ENCODE results near the gene HAX1. TPM values are rescaled to one million over a fixed set of nuclear protein-coding genes. Genes with fewer than 3 reads are reported as not detected.
"Not testable (repeated sequence)": the region's sequence is repeated elsewhere in the genome, so short reads cannot be mapped to it uniquely, and the experiment has no call there.

HAX1 gene
- total and polyA plus RNA-seq, 2 experiments from 2014 or later = 80.0 to 104 TPM

DNA sequence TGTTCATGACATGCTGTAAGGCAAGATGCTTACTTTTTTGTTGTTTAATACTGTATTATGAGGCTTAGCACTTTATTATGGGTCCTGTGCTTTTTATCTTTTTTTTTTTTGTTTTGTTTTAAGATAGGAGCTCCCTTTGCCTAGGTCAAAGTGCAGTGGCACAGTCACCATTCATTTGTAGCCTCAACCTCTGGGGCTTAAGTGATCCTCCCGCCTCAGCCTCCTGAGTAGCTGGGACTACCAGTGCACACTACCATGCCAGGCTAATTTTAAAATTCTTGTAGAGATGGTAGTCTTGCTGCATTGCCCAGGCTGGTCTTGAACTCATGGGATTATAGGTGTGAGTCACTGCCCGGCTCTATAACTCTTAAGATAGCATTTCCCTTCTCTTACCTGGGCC, 47.1 kb upstream of the HAX1 start:
- Histone ChIP-seq H3K36me3 (replicated peaks; ENCODE audit: insufficient read depth, low read depth) (no peaks in the 10 kb centered on the region), H3K4me2 (no peak overlapping the region), H2AFZ (no peak overlapping the region), H3K27me3 (no peaks in the 10 kb centered on the region), H3K4me3 (no peak overlapping the region), H3K27ac (no peak overlapping the region), H3K4me1 (ENCODE audit: insufficient read depth) (peaks cover 18% of the 10 kb centered on the region), H3K9me3 (ENCODE audit: low read depth) (no peaks in the 10 kb centered on the region), H3K9me2 (replicated peaks; ENCODE audit: insufficient read depth) (no peaks in the 10 kb centered on the region), H4K20me1 (ENCODE audit: insufficient read depth, poor library complexity, severe bottlenecking) (peaks cover 53% of the 10 kb centered on the region), H3K79me2 (peaks cover 94% of the 10 kb centered on the region)
- TF ChIP-seq, protein P1, sequence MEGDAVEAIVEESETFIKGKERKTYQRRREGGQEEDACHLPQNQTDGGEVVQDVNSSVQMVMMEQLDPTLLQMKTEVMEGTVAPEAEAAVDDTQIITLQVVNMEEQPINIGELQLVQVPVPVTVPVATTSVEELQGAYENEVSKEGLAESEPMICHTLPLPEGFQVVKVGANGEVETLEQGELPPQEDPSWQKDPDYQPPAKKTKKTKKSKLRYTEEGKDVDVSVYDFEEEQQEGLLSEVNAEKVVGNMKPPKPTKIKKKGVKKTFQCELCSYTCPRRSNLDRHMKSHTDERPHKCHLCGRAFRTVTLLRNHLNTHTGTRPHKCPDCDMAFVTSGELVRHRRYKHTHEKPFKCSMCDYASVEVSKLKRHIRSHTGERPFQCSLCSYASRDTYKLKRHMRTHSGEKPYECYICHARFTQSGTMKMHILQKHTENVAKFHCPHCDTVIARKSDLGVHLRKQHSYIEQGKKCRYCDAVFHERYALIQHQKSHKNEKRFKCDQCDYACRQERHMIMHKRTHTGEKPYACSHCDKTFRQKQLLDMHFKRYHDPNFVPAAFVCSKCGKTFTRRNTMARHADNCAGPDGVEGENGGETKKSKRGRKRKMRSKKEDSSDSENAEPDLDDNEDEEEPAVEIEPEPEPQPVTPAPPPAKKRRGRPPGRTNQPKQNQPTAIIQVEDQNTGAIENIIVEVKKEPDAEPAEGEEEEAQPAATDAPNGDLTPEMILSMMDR (IDR thresholded peaks at IDR 0.05; ENCODE audit: poor library complexity) = no peak
- no peak for TF ChIP-seq EZH2 (IDR thresholded peaks at IDR 0.05; ENCODE audit: borderline replicate concordance)
- no peak for TF ChIP-seq EZH2phosphoT487 (IDR thresholded peaks at IDR 0.05; ENCODE audit: low read depth, severe bottlenecking, unreplicated experiment)
- 97% methylated on average over 2 of the region's 2 CpGs for WGBS (ENCODE audit: low lambda C conversion rate, missing lambda C conversion rate)
- DNase-seq (ENCODE audit: low spot score) = no peak

DNA sequence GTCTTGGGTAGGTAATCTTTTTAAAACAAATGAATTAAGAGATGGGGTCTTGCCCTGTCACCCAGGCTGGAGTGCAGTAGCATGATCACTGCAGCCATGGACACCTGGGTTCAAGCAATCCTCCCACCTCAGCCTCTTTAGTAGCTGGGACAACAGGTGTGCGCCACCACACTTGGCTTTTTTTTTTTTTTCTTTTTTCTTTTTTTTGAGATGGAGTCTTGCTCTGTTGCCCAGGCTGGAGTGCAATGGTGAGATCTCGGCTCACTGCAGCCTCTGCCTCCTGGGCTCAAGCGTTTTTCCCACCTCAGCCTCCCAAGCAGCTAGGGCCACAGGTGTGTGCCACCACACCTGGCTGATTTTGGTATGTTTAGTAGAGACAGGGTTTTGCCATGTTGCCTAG, 41.3 kb upstream of the HAX1 start:
- H3K36me3 ChIP-seq (replicated peaks; ENCODE audit: insufficient read depth, low read depth); DNase-seq (ENCODE audit: low spot score); H3K4me2 ChIP-seq; H3K27me3 ChIP-seq; H2AFZ ChIP-seq; H3K4me3 ChIP-seq; H3K27ac ChIP-seq; H3K9me2 ChIP-seq (replicated peaks; ENCODE audit: insufficient read depth); H3K9me3 ChIP-seq (ENCODE audit: low read depth); H3K4me1 ChIP-seq (ENCODE audit: insufficient read depth): not testable (repeated sequence)
- 100% methylated on average over 3 of the region's 3 CpGs for WGBS (ENCODE audit: low lambda C conversion rate, missing lambda C conversion rate)
- Histone ChIP-seq H3K79me2 (peaks cover 100% of the 10 kb centered on the region), H4K20me1 (ENCODE audit: insufficient read depth, poor library complexity, severe bottlenecking) (peaks cover 19% of the 10 kb centered on the region)

DNA sequence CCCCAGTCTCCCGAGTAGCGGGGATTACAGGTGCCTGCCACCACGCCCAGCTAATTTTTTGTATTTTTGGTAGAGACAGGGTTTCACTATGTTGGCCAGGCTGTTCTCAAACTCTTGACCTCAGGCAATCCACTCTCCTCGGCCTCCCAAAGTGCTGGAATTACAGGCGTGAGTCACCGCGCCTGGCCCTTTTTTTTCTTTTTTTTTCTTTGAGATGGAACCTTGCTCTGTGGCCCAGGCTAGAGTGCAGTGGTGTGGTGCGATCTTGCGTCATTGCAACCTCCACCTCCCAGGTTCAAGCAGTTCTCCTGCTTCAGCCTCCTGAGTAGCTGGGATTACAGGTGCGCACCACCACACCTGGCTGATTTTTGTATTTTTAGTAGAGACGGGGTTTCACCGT, 39.3 kb upstream of the HAX1 start:
- not testable (repeated sequence) for H3K4me2 ChIP-seq; H3K9me3 ChIP-seq (ENCODE audit: low read depth); H3K36me3 ChIP-seq (replicated peaks; ENCODE audit: insufficient read depth, low read depth); H2AFZ ChIP-seq; DNase-seq (ENCODE audit: low spot score); H3K9me2 ChIP-seq (replicated peaks; ENCODE audit: insufficient read depth); H3K27me3 ChIP-seq; H3K4me1 ChIP-seq (ENCODE audit: insufficient read depth); H3K4me3 ChIP-seq; H3K27ac ChIP-seq
- peaks cover 13% of the 10 kb centered on the region for H4K20me1 ChIP-seq (ENCODE audit: insufficient read depth, poor library complexity, severe bottlenecking)
- 94% methylated on average over 12 of the region's 12 CpGs for WGBS (ENCODE audit: low lambda C conversion rate, missing lambda C conversion rate)
- H3K79me2 ChIP-seq = peaks cover 94% of the 10 kb centered on the region

DNA sequence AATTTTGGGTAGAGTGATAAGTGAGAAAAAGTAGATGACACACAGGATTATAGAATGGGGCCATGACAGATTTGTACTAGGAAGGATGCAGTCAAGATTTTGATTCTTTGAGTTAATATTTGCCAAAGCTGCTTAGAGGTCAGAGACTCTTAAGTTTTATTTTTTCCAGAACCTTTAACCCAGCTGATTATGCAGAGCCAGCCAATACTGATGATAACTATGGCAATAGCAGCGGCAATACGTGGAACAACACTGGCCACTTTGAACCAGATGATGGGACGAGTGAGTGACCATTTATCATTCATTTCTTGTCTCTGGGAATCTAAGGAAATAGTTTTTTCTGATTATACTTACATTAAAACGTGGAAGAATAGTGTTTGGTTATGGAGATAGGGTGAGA, 35.6 kb upstream of the HAX1 start:
- peaks cover 5% of the 10 kb centered on the region for H3K36me3 ChIP-seq (replicated peaks; ENCODE audit: insufficient read depth, low read depth)
- H3K4me3 ChIP-seq = no peak overlapping the region
- WGBS (ENCODE audit: low lambda C conversion rate, missing lambda C conversion rate) = 79% methylated on average over 4 of the region's 4 CpGs
- TF ChIP-seq, protein P1 (IDR thresholded peaks at IDR 0.05; ENCODE audit: poor library complexity) = no peak
- no peak for TF ChIP-seq EZH2 (IDR thresholded peaks at IDR 0.05; ENCODE audit: borderline replicate concordance)
- TF ChIP-seq EZH2phosphoT487 (IDR thresholded peaks at IDR 0.05; ENCODE audit: low read depth, severe bottlenecking, unreplicated experiment) = no peak
- H3K9me3 ChIP-seq (ENCODE audit: low read depth) = no peaks in the 10 kb centered on the region
- no peaks in the 10 kb centered on the region for H3K9me2 ChIP-seq (replicated peaks; ENCODE audit: insufficient read depth)
- peak overlapping the region; percentile 20 for H3K4me2 ChIP-seq
- H3K27ac ChIP-seq = peak overlapping the region; percentile 28
- H3K79me2 ChIP-seq = peaks cover 94% of the 10 kb centered on the region
- no peaks in the 10 kb centered on the region for H3K27me3 ChIP-seq
- H4K20me1 ChIP-seq (ENCODE audit: insufficient read depth, poor library complexity, severe bottlenecking) = peaks cover 44% of the 10 kb centered on the region
- no peak for DNase-seq (ENCODE audit: low spot score)
- H3K4me1 ChIP-seq (ENCODE audit: insufficient read depth) = no peaks in the 10 kb centered on the region
- no peak overlapping the region for H2AFZ ChIP-seq
